Mesodermal cell (in vitro differentiated cells): ENCODE data around the gene HDLBP.

ENCODE experiments used
- H3K27ac ChIP-seq: 2 replicates; pipeline ENCODE4 v1.7.0; 2013; ENCODE audit warnings: mild to moderate bottlenecking, low read depth, low read length, moderate library complexity; ENCODE audit not compliant: severe bottlenecking
- H3K36me3 ChIP-seq: 2 replicates; pipeline ENCODE4 v1.7.1; 2013; ENCODE audit warnings: mild to moderate bottlenecking, low read length, moderate library complexity; ENCODE audit not compliant: control insufficient read depth, insufficient read depth
- H3K4me1 ChIP-seq: one replicate; pipeline ENCODE4 v1.7.1; 2013; ENCODE audit warnings: mild to moderate bottlenecking, low read length; ENCODE audit not compliant: insufficient read depth, control insufficient read depth, poor library complexity, severe bottlenecking
- H3K4me3 ChIP-seq: 2 replicates; pipeline ENCODE4 v1.7.0; 2013; ENCODE audit warnings: low read length, control low read depth, mild to moderate bottlenecking; ENCODE audit not compliant: insufficient read depth, poor library complexity, severe bottlenecking; ENCODE audit errors: extremely low read depth
- H3K9me3 ChIP-seq: 2 replicates; pipeline ENCODE4 v1.7.1; 2013; ENCODE audit warnings: mild to moderate bottlenecking, low read length, moderate library complexity; ENCODE audit not compliant: control insufficient read depth
- WGBS, 2 experiments: methylation state at CpG; one replicate each; pipeline ENCODE4 v1.1.5; 2013; ENCODE audit warnings: missing lambda C conversion rate in 2 of 2; ENCODE audit not compliant: insufficient coverage in 2 of 2; 5-methylcytosine and 5-hydroxymethylcytosine counted together

Gene HDLBP

GRCh38 chr2:241190291-241190981 lies 125.0 kb downstream of the HDLBP start:
- Histone ChIP-seq H3K9me3 (no peaks in the 10 kb centered on the region), H3K4me3 (no peak overlapping the region), H3K27ac (no peak overlapping the region), H3K4me1 (no peaks in the 10 kb centered on the region), H3K36me3 (no peaks in the 10 kb centered on the region)
- WGBS, 2 experiments, result 93% methylated on average over 14 to 15 of the region's 19 CpGs

- 90 to 92% methylated on average over 14 to 15 of the region's 15 CpGs for WGBS, 2 experiments
- no peak overlapping the region for H3K4me3 ChIP-seq
- H3K27ac ChIP-seq, result no peak overlapping the region
- H3K9me3 ChIP-seq, result no peaks in the 10 kb centered on the region
- no peaks in the 10 kb centered on the region for H3K36me3 ChIP-seq
- H3K4me1 ChIP-seq, result no peaks in the 10 kb centered on the region
Measured at GRCh38 chr2:241189856-241190201, 125.6 kb downstream of the HDLBP start.

DNA sequence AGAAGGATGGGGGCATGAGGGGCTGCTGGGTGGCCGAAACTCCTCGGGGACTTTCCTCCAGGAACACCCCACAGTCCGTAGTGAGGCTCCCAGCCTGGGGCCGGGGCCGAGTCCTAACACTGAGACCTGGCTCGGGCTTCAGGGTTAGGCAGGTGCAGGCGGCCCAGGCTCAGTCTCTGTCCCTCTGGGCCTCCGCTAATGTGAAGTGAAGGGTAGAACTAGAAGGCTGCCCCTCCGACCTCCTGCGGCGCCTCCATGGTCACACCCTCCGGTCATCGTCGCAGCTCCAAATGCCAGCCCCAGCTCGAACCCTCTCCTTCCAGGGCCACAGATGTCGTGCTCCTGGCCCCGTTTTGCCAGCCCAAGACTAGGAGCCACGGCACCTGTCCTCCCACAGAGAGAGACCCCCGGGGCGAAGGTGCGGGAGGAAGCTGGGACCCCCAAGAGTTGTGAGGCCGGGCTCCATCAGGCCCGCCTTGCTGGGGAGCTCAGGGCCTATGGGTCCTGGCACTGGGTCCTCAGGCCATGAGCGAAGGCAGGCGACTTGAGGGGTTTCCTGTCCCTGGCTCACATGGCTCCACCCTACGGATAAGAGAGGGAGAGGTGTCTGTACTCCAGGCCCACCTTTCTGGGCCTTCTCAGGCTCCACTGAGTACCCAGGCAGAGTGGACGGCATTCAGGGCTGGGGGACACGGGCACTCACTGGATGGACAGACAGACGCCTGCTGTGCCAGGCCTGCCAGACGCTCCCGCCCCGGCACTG lies 126.2 kb downstream of the HDLBP start:
- H3K9me3 ChIP-seq, result no peaks in the 10 kb centered on the region
- no peaks in the 10 kb centered on the region for H3K36me3 ChIP-seq
- H3K4me3 ChIP-seq, result no peak overlapping the region
- H3K27ac ChIP-seq, result no peak overlapping the region
- 89 to 91% methylated on average over 28 to 31 of the region's 32 CpGs for WGBS, 2 experiments
- no peaks in the 10 kb centered on the region for H3K4me1 ChIP-seq

DNA sequence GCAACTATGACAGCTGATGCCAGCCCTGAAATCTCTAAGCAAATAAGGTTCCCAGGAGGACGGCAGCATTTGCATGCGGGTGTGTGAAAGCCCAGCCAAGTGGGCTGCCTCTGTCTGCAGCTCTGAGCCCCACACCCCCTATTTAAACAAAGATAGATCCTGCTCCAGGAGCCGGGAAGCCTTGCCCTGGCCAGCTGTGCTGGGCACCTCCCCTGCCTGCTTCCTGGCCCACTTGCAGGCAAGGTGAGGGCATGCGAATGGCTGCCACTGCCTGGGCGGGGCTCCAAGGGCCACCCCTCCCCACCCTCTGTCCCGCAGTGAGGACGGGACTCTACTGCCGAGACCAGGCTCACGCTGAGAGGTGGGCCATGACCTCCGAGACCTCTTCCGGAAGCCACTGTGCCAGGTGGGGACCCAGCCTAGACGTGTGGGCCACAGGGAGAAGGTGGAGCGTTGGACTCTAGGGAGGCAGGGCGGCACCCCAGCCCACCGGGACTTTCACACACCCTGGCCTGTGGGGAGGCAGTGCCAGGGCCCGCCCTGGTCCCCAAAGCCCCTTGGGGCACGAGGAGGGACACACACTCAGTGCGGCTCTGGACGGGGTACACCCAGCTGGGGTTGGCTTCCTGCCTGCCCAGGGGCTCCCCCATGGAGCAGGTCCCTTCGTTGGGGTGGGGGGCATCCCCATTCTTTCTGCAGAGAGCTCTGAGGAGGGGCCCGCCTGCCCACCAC lies 126.9 kb downstream of the HDLBP start, which contains the start of gene ANO7:
TSS of gene ANO7 (plus strand) at position 317 of the 732 bp plus-strand sequence. CDS start 1,387 bp downstream, outside the sequence.
- Histone ChIP-seq H3K4me3 (no peak within 1 kb of the TSS), H3K36me3 (no peaks in the 10 kb centered on the region), H3K4me1 (no peaks in the 10 kb centered on the region), H3K27ac (no peak within 1 kb of the TSS), H3K9me3 (no peaks in the 10 kb centered on the region)
- 72 to 80% methylated on average over 16 to 21 of the region's 21 CpGs for WGBS, 2 experiments

DNA sequence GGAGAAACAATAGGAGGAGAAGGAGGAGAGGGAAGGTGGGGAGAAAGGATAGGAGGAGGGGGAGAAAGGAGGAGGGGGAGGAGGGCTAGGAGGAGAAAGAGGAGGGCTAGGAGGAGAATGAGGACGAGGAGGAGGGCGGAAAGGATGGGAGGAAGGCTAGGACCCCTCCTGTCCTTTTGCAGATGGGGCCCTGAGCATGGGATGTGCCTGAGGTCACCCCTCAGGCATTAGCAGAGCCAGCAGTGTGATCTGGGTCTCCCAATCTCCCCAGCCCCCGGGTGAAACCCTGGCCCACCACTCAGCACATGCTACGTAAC lies 127.6 kb downstream of the HDLBP start:
- Histone ChIP-seq H3K4me1 (no peaks in the 10 kb centered on the region), H3K4me3 (no peak overlapping the region), H3K9me3 (no peaks in the 10 kb centered on the region), H3K36me3 (peaks cover 1% of the 10 kb centered on the region), H3K27ac (no peak overlapping the region)
- 67 to 69% methylated on average over 2 to 4 of the region's 4 CpGs for WGBS, 2 experiments

DNA sequence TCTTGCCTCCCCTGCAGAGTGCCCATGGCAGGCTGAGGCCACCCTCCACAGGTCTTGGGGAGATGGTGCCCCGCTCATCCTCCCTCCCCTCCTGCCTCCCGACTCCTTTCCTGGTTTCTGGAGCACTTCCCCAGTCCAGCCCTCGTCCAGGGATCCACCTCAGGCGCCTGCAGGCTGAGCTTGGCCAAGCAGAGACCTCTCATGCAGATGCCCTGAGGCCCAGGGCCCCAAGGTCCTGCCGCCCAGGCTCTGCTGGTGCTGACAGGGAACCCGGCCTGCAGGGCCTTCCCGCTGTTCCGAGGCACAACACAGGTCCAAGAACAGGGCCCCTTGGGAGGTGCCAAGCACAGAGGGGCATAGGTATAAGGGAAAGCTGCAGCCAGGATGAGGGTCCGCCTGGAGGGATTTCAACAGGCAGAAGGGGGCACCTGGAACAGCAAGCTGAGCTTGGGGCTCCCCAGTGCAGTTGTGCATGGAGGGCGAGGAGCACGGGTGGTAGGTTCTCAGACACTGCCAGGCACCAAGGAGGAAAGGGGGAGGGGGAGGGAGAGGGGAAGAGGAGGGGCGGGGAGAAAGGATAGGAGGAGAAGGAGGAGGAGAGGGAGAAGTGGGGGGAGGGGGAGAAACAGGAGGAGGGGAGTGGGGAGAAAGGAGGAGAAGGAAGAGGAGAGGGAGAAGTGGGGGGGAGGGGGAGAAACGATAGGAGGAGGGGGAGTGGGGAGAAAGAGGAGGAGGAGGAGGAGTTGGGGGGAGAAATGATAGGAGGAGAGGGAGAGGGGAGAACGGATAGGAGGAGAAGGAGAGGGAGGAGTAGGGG lies 128.2 kb downstream of the HDLBP start:
- H3K36me3 ChIP-seq, result peaks cover 3% of the 10 kb centered on the region
- H3K9me3 ChIP-seq, result no peaks in the 10 kb centered on the region
- no peaks in the 10 kb centered on the region for H3K4me1 ChIP-seq
- no peak overlapping the region for H3K4me3 ChIP-seq
- 56 to 62% methylated on average over 10 to 12 of the region's 14 CpGs for WGBS, 2 experiments
- no peak overlapping the region for H3K27ac ChIP-seq

- Histone ChIP-seq H3K4me1 (no peaks in the 10 kb centered on the region), H3K36me3 (peaks cover 8% of the 10 kb centered on the region), H3K4me3 (no peak overlapping the region), H3K9me3 (no peaks in the 10 kb centered on the region), H3K27ac (no peak overlapping the region)
- WGBS, 2 experiments, result 89 to 97% methylated on average over 9 to 11 of the region's 11 CpGs
Measured at GRCh38 chr2:241185961-241186360, 129.5 kb downstream of the HDLBP start.

DNA sequence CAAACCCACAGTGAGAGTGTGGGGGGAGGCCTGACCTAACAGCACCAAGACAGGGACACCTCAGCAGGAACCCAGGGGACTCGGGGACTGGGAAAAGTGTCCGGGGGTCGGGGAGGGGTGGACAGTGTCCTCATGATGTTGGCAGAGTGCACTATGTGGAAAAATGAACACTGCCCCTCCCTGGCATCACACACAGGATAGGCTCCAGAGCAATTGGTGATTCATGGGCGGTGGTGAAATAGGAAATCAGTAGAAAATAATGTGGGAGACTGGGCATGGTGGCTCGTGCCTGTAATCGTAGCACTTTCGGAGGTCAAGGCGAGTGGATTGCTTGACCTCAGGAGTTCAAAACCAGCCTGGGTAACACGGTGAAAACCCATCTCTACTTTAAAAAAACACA lies 130.6 kb downstream of the HDLBP start:
- Histone ChIP-seq H3K36me3 (peaks cover 8% of the 10 kb centered on the region), H3K4me1 (no peaks in the 10 kb centered on the region), H3K9me3 (no peaks in the 10 kb centered on the region), H3K4me3 (no peak overlapping the region), H3K27ac (no peak overlapping the region)
- 80 to 88% methylated on average over 8 to 9 of the region's 9 CpGs for WGBS, 2 experiments

DNA sequence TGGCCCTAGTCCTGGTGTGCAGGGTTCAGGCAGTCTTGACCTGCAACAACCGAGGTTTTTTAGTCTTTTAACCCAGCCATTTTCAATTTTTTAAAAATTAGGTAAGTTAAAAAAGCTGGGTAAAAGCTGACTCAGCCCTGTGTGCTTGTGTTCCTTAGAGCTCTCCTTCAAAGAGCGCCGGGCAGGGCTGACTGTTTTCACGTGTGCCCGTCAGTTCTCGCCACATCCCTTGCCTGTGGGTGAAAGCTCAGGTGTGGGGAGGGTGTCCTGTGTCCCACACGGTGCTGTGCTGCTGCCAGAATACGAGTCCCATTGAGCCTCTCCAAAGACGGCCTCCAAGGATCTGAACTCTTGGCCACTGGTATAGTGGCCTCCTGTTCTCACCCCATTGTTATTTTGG lies 132.3 kb downstream of the HDLBP start:
- H3K4me3 ChIP-seq, result no peak overlapping the region
- peaks cover 12% of the 10 kb centered on the region for H3K36me3 ChIP-seq
- H3K4me1 ChIP-seq, result no peaks in the 10 kb centered on the region
- H3K27ac ChIP-seq, result no peak overlapping the region
- WGBS, 2 experiments, result 93 to 100% methylated on average over 4 to 6 of the region's 9 CpGs
- H3K9me3 ChIP-seq, result no peaks in the 10 kb centered on the region

GRCh38 chr2:241182531-241183133 lies 132.8 kb downstream of the HDLBP start:
- no peaks in the 10 kb centered on the region for H3K9me3 ChIP-seq
- WGBS, 2 experiments, result 89 to 95% methylated on average over 25 to 28 of the region's 28 CpGs
- no peak overlapping the region for H3K4me3 ChIP-seq
- peaks cover 17% of the 10 kb centered on the region for H3K36me3 ChIP-seq
- H3K4me1 ChIP-seq, result no peaks in the 10 kb centered on the region
- H3K27ac ChIP-seq, result no peak overlapping the region
